Left forelimb (tissue), 1 donor: ENCODE data around the gene ZC3H4.
"Not testable (repeated sequence)": the region's sequence is repeated elsewhere in the genome, so short reads cannot be mapped to it uniquely, and the experiment has no call there.

ENCODE experiments used
- DNase-seq: peaks from one replicate; pipeline ENCODE4 v3.0.0-alpha.2; 2018; ENCODE audit warnings: low spot score

Gene ZC3H4

GRCh38 chr19:47112997-47113849, at the start of gene ZC3H4:
Gene ZC3H4 (minus strand): TSS chr19:47113776. CDS start chr19:47112584, 1,192 bp downstream.
- DNase-seq: peak; percentile 99

GRCh38 chr19:47161876-47162489, 48.4 kb upstream of the ZC3H4 start:
- no peak for DNase-seq

GRCh38 chr19:47158879-47159503, 45.4 kb upstream of the ZC3H4 start:
- no peak for DNase-seq

GRCh38 chr19:47158367-47158791, 44.8 kb upstream of the ZC3H4 start:
- no peak for DNase-seq

GRCh38 chr19:47157431-47158321, 44.1 kb upstream of the ZC3H4 start:
- no peak for DNase-seq

- no peak for DNase-seq
These were observed 43.4 kb upstream of the ZC3H4 start for GRCh38 chr19:47156861-47157430.

- no peak for DNase-seq
These were observed 41.6 kb upstream of the ZC3H4 start for GRCh38 chr19:47155148-47155547.

GRCh38 chr19:47153266-47153665, 39.7 kb upstream of the ZC3H4 start:
- no peak for DNase-seq

GRCh38 chr19:47152632-47153031, 39.1 kb upstream of the ZC3H4 start:
- DNase-seq: no peak

- DNase-seq: no peak
These were observed 38.6 kb upstream of the ZC3H4 start for GRCh38 chr19:47152205-47152604.

GRCh38 chr19:47151627-47152026, 38.1 kb upstream of the ZC3H4 start:
- DNase-seq: no peak

GRCh38 chr19:47146920-47147319, 33.3 kb upstream of the ZC3H4 start:
- no peak for DNase-seq

GRCh38 chr19:47145639-47146486, 32.3 kb upstream of the ZC3H4 start:
- DNase-seq: no peak

- DNase-seq: no peak
These were observed 31.1 kb upstream of the ZC3H4 start for GRCh38 chr19:47144630-47145029.

GRCh38 chr19:47143322-47144073, 29.9 kb upstream of the ZC3H4 start:
- no peak for DNase-seq

GRCh38 chr19:47142779-47143178, 29.2 kb upstream of the ZC3H4 start:
- no peak for DNase-seq

GRCh38 chr19:47141695-47142094, 28.1 kb upstream of the ZC3H4 start:
- no peak for DNase-seq

- not testable (repeated sequence) for DNase-seq
These were observed 27.7 kb upstream of the ZC3H4 start for GRCh38 chr19:47141252-47141651.

- no peak for DNase-seq
These were observed 21.6 kb upstream of the ZC3H4 start for GRCh38 chr19:47135156-47135555.

- no peak for DNase-seq
These were observed 21.0 kb upstream of the ZC3H4 start for GRCh38 chr19:47134545-47134944.
